ENCODE data around the gene SCAMP1. TPM values are rescaled to one million over a fixed set of nuclear protein-coding genes. Genes with fewer than 3 reads are reported as not detected.
A peak's percentile ranks its signal among the peaks of the same experiment; 100 is the strongest.

SCAMP1 gene
- total and polyA plus RNA-seq, 2 donors (not counting 1 experiment from before 2014, with no cell fraction given) = 44.3 to 60.6 TPM

DNA sequence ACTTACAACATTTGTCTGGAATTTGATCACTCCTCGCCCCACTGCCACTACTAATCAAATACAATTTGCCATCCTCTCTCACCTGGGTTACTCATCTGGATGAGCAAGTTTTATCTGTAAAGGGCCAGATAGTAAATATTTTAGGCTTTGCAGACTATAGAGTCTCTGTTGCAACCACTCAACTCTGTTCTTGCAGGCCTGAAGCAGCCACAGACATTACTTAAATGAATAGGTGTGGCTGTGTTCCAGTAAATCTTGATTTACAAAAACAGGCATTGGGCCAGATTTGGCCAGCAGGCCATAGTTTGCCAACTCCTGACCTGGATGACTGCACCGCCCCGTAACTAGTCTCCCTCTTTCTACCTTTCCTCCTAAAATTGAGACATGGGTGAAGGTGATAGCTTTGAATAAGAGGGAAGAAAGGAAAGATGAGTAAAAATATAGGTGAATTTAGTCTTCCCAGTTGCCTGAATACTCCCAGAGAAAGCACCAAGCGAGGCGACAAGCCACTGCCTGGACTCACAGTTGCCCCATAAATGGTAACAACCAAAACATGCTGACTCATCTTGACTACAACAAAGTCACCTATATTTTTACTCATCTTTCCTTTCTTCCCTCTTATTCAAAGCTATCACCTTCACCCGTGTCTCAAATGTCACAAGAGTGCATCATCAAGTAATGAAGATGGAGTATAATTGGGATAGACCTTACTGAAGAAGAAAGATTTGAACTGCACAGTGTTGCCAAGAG, 32.5 kb upstream of the SCAMP1 start:
- peak in 1 of 2 donors; percentile 3 for DNase-seq (ENCODE audit: low read depth in 2 of 2)

DNA sequence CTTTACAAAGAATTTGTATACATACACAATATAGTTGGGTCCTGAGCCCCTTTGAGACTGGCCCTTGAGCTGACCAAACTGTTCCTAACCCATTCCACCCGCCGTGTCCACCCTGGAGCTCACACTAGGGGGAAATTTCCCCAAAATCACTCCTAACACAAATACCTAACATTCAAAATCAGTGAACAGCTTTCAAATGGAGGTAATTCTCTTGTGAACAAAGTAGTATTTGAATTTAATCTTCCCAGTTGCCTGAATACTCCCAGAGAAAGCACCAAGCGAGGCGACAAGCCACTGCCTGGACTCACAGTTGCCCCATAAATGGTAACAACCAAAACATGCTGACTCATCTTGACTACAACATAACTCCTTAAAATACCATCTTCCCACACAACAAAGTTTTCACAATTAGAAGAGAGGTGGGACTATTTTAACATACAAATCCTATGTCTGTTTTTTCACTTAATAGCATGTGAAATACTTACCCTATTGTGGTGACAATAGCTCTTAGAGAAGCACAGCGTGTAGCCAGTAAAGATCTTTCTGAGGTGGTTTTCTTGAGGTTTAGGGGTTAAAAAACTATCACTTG, 31.7 kb upstream of the SCAMP1 start:
- DNase-seq (ENCODE audit: low read depth in 2 of 2) = peak; percentile 45 to 46
- Histone ChIP-seq H3K9ac (ENCODE audit: insufficient read depth, low read length) (no peak overlapping the region), H3K36me3 (ENCODE audit: control insufficient read depth, insufficient read depth, low read length) (no peaks in the 10 kb centered on the region), H3K27ac (ENCODE audit: insufficient read depth, low read length) (no peak overlapping the region), H2AFZ (ENCODE audit: low read length) (no peak overlapping the region), H3K4me1 (ENCODE audit: control insufficient read depth, extremely low read depth, insufficient read depth, low read length) (no peaks in the 10 kb centered on the region), H3K9me3 (ENCODE audit: control insufficient read depth, insufficient read depth, low read depth, low read length) (no peaks in the 10 kb centered on the region), H3K4me3 (replicated peaks in 1 of 4; ENCODE audit: control extremely low read depth in 1 of 4, insufficient read depth in 1 of 4, low read depth in 3 of 4, low read length in 4 of 4) (no peak overlapping the region), H3K27me3 (ENCODE audit: control insufficient read depth, insufficient read depth, low read length) (no peaks in the 10 kb centered on the region), H3K79me2 (ENCODE audit: control insufficient read depth, insufficient read depth, low read length) (no peaks in the 10 kb centered on the region), H4K20me1 (ENCODE audit: control insufficient read depth, extremely low read depth, insufficient read depth, low read length) (no peaks in the 10 kb centered on the region), H3K4me2 (ENCODE audit: extremely low read depth, insufficient read depth, low read length) (no peak overlapping the region)
- TF ChIP-seq CTCF (conservative IDR thresholded peaks at IDR 0.05 in 1 of 2, IDR thresholded peaks at IDR 0.05 in 1 of 2; ENCODE audit: low read depth in 1 of 2, low read length in 2 of 2) = no peak

More for the DNA sequence above, 32.5 kb upstream of the SCAMP1 start:
- no peaks in the 10 kb centered on the region for H3K27me3 ChIP-seq (ENCODE audit: control insufficient read depth, insufficient read depth, low read length)
- no peak overlapping the region for H2AFZ ChIP-seq (ENCODE audit: low read length)
- H3K36me3 ChIP-seq (ENCODE audit: control insufficient read depth, insufficient read depth, low read length) = no peaks in the 10 kb centered on the region
- no peaks in the 10 kb centered on the region for H4K20me1 ChIP-seq (ENCODE audit: control insufficient read depth, extremely low read depth, insufficient read depth, low read length)
- H3K9me3 ChIP-seq (ENCODE audit: control insufficient read depth, insufficient read depth, low read depth, low read length) = no peaks in the 10 kb centered on the region
- no peak for TF ChIP-seq CTCF (conservative IDR thresholded peaks at IDR 0.05 in 1 of 2, IDR thresholded peaks at IDR 0.05 in 1 of 2; ENCODE audit: low read depth in 1 of 2, low read length in 2 of 2)
- TF ChIP-seq EZH2 (IDR thresholded peaks at IDR 0.05; ENCODE audit: low read length, missing control alignments) = no peak
- no peak overlapping the region for H3K9ac ChIP-seq (ENCODE audit: insufficient read depth, low read length)
- no peaks in the 10 kb centered on the region for H3K4me1 ChIP-seq (ENCODE audit: control insufficient read depth, extremely low read depth, insufficient read depth, low read length)
- H3K4me2 ChIP-seq (ENCODE audit: extremely low read depth, insufficient read depth, low read length) = no peak overlapping the region
- H3K4me3 ChIP-seq (replicated peaks in 1 of 4; ENCODE audit: control extremely low read depth in 1 of 4, insufficient read depth in 1 of 4, low read depth in 3 of 4, low read length in 4 of 4) = no peak overlapping the region
- H3K27ac ChIP-seq (ENCODE audit: insufficient read depth, low read length) = no peak overlapping the region
- H3K79me2 ChIP-seq (ENCODE audit: control insufficient read depth, insufficient read depth, low read length) = no peaks in the 10 kb centered on the region

DNA sequence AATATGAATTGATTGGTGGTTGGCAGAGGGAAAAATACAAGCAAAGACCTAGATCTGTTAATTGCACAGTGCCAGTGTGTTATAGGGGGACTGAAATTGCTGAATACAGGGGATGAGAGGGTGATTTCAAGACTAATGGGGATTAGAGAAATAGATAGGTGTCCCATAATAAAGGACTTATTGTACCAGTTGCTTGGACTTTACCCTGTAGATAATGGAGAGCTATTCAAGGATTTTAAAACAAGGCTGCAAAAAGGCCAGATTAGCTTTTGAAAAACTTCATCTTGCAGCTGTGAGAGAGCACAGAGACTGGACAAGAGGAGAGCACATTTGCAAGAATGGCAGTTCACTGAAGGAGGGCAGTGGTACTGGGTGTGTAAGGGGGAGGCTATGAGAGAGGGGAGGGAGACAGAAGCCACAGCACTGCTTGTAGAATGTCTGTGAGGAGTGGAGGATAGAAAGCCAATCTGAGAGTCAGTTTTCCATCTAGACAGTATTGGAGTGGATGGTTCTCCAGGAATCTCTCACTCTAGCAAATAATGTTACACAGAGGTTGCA, 28.8 kb upstream of the SCAMP1 start:
- no peak for DNase-seq (ENCODE audit: low read depth in 2 of 2)
- Histone ChIP-seq H3K27me3 (ENCODE audit: control insufficient read depth, insufficient read depth, low read length) (no peaks in the 10 kb centered on the region), H3K27ac (ENCODE audit: insufficient read depth, low read length) (no peak overlapping the region), H3K4me2 (ENCODE audit: extremely low read depth, insufficient read depth, low read length) (no peak overlapping the region), H3K4me1 (ENCODE audit: control insufficient read depth, extremely low read depth, insufficient read depth, low read length) (no peaks in the 10 kb centered on the region), H3K4me3 (replicated peaks in 1 of 4; ENCODE audit: control extremely low read depth in 1 of 4, insufficient read depth in 1 of 4, low read depth in 3 of 4, low read length in 4 of 4) (no peak overlapping the region), H3K9ac (ENCODE audit: insufficient read depth, low read length) (no peak overlapping the region), H4K20me1 (ENCODE audit: control insufficient read depth, extremely low read depth, insufficient read depth, low read length) (no peaks in the 10 kb centered on the region), H3K79me2 (ENCODE audit: control insufficient read depth, insufficient read depth, low read length) (no peaks in the 10 kb centered on the region), H2AFZ (ENCODE audit: low read length) (no peak overlapping the region), H3K36me3 (ENCODE audit: control insufficient read depth, insufficient read depth, low read length) (no peaks in the 10 kb centered on the region), H3K9me3 (ENCODE audit: control insufficient read depth, insufficient read depth, low read depth, low read length) (no peaks in the 10 kb centered on the region)
- TF ChIP-seq CTCF (conservative IDR thresholded peaks at IDR 0.05 in 1 of 2, IDR thresholded peaks at IDR 0.05 in 1 of 2; ENCODE audit: low read depth in 1 of 2, low read length in 2 of 2) (no peak), EZH2 (IDR thresholded peaks at IDR 0.05; ENCODE audit: low read length, missing control alignments) (no peak)
